Measurements from ENCODE around the gene GFOD1.

Gene GFOD1

GRCh38 chr6:13383328-13384163, 103.9 kb downstream of the GFOD1 start:
- TF ChIP-seq CTCF (IDR thresholded peaks at IDR 0.05; ENCODE audit: low read depth, low read length) = peak; percentile 29
- DNase-seq (ENCODE audit: extremely low read depth, low read depth) = no peak

GRCh38 chr6:13380761-13381160, 106.6 kb downstream of the GFOD1 start:
- no peak for DNase-seq (ENCODE audit: extremely low read depth, low read depth)
- no peak for TF ChIP-seq CTCF (IDR thresholded peaks at IDR 0.05; ENCODE audit: low read depth, low read length)

GRCh38 chr6:13378669-13379590, 108.5 kb downstream of the GFOD1 start:
- DNase-seq (ENCODE audit: extremely low read depth, low read depth) = no peak
- TF ChIP-seq CTCF (IDR thresholded peaks at IDR 0.05; ENCODE audit: low read depth, low read length) = no peak

- no peak for TF ChIP-seq CTCF (IDR thresholded peaks at IDR 0.05; ENCODE audit: low read depth, low read length)
- no peak for DNase-seq (ENCODE audit: extremely low read depth, low read depth)
Measured at GRCh38 chr6:13377054-13377758, 110.2 kb downstream of the GFOD1 start.

DNA sequence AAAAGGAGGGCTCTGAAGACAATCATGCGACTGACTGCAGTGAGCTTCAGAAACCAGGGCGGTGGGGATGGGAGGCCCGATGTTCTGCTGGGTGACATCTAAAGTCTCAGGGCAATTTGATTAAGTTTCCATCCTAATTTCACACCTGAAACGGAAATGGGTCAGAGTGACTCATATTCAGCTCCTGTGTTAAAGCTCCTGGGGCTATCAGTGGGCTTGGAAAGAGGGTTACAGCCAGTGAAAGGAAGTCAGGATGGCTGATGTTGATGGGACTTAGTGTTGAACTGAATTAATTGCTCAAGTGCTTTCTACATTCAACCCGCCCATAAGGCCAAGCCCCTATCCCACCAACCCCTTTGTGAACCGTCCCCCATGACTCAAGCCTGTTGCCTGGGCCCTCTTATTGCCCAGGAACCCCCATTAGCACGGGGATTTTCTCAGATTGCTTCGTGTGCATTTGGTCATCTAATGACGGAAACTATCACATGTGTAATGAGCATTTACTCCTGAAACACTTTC, 112.0 kb downstream of the GFOD1 start:
- no peak for TF ChIP-seq CTCF (IDR thresholded peaks at IDR 0.05; ENCODE audit: low read depth, low read length)

GRCh38 chr6:13373919-13374318, 113.5 kb downstream of the GFOD1 start:
- no peak for DNase-seq (ENCODE audit: extremely low read depth, low read depth)
- no peak for TF ChIP-seq CTCF (IDR thresholded peaks at IDR 0.05; ENCODE audit: low read depth, low read length)

More for the DNA sequence above, 112.0 kb downstream of the GFOD1 start:
- DNase-seq (ENCODE audit: extremely low read depth, low read depth) = no peak
